MM.1S (cell line): ENCODE measurements around the gene CRADD.

Experiments
- DNase-seq: peaks from one replicate; pipeline ENCODE4 v3.0.0-alpha.2; 2015
- H2AFZ ChIP-seq: fragments of 300-600 bp; sonication (generic); 2 replicates; pipeline ENCODE4 v1.6.0; 2016; ENCODE audit warnings: antibody characterized with exemption, low read length
- H3F3A ChIP-seq: fragments of 300-600 bp; sonication (generic); 2 replicates; pipeline ENCODE4 v1.6.1; 2016; ENCODE audit warnings: mild to moderate bottlenecking, antibody characterized with exemption, low read length, moderate library complexity, mixed read lengths; ENCODE audit not compliant: insufficient read depth
- H3K27ac ChIP-seq: fragments of 300-600 bp; sonication (generic); 2 replicates; pipeline ENCODE4 v1.5.1; 2016; ENCODE audit warnings: mild to moderate bottlenecking, low read length
- H3K27me3 ChIP-seq: fragments of 300-600 bp; sonication (generic); replicated peaks from 2 replicates; pipeline ENCODE4 v1.6.0; 2016; ENCODE audit warnings: low read length; ENCODE audit not compliant: insufficient read depth
- H3K36me3 ChIP-seq: fragments of 300-600 bp; sonication (generic); replicated peaks from 2 replicates; pipeline ENCODE4 v1.6.1; 2016; ENCODE audit warnings: mild to moderate bottlenecking, low read length, mixed read lengths; ENCODE audit not compliant: insufficient read depth
- H3K4me1 ChIP-seq: fragments of 300-600 bp; sonication (generic); 2 replicates; pipeline ENCODE4 v1.6.1; 2016; ENCODE audit warnings: low read length, mixed read lengths
- H3K4me2 ChIP-seq: fragments of 300-600 bp; sonication (generic); 2 replicates; pipeline ENCODE4 v1.6.0; 2016; ENCODE audit warnings: low read depth, low read length
- H3K4me3 ChIP-seq: fragments of 300-600 bp; sonication (generic); 2 replicates; pipeline ENCODE4 v1.5.1; 2016; ENCODE audit warnings: low read length, mixed read lengths
- H3K79me2 ChIP-seq: fragments of 300-600 bp; sonication (generic); 2 replicates; pipeline ENCODE4 v1.6.1; 2016; ENCODE audit warnings: mixed run types, low read length, mixed read lengths
- H3K9ac ChIP-seq: fragments of 300-600 bp; sonication (generic); 2 replicates; pipeline ENCODE4 v1.6.1; 2016; ENCODE audit warnings: low read length, mixed read lengths
- H3K9me2 ChIP-seq: fragments of 300-600 bp; sonication (generic); replicated peaks from 2 replicates; pipeline ENCODE4 v1.6.1; 2016; ENCODE audit warnings: mild to moderate bottlenecking, low read length, mixed read lengths; ENCODE audit not compliant: insufficient read depth
- H3K9me3 ChIP-seq: fragments of 300-600 bp; sonication (generic); replicated peaks from 2 replicates; pipeline ENCODE4 v1.6.1; 2016; ENCODE audit warnings: mild to moderate bottlenecking, low read length, mixed read lengths; ENCODE audit not compliant: insufficient read depth
- H4K20me1 ChIP-seq: fragments of 300-600 bp; sonication (generic); 2 replicates; pipeline ENCODE4 v1.6.1; 2016; ENCODE audit warnings: mild to moderate bottlenecking, low read length, moderate library complexity, mixed read lengths; ENCODE audit not compliant: insufficient read depth
- CTCF ChIP-seq: fragments of 300-600 bp; sonication (generic); IDR thresholded peaks from 2 replicates; pipeline ENCODE4 v1.5.1; 2016; ENCODE audit warnings: antibody characterized with exemption, low read length, mixed read lengths
- EZH2 ChIP-seq: fragments of 300-600 bp; sonication (generic); optimal IDR thresholded peaks from 2 replicates; pipeline ENCODE3; 2017; ENCODE audit warnings: low read depth, mild to moderate bottlenecking, antibody characterized with exemption, low read length, mixed read lengths
- EZH2phosphoT487 ChIP-seq: fragments of 300-600 bp; sonication (generic); IDR thresholded peaks from 2 replicates; pipeline ENCODE4 v1.6.1; 2018; ENCODE audit warnings: antibody characterized with exemption, low read length

CRADD gene

DNA sequence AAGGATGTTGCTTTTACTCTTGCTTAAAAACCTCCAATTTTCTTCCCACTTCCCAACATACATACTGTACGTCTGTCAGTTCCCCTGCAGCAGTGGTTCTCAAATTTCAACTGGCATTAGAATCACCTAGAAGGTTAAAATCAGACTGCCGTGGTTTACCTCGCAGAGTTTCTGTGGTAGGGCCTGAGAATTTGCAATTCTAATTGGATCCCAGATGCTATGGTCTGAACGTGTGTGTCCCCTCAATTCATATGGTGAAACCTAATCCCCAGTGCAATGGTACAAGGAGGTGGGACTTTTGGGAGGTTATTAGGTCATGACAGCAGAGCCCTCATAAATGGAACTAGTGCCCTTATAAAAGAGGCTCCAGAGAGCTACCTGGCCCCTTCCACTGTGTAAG, 226.9 kb downstream of the CRADD start:
- Histone ChIP-seq H3K4me1 (no peaks in the 10 kb centered on the region), H3K9ac (no peak overlapping the region), H2AFZ (no peak overlapping the region), H3K4me3 (no peak overlapping the region), H3K9me2 (no peaks in the 10 kb centered on the region), H3K36me3 (no peaks in the 10 kb centered on the region), H3F3A (no peaks in the 10 kb centered on the region), H3K79me2 (no peaks in the 10 kb centered on the region), H3K27ac (no peak overlapping the region), H3K9me3 (no peaks in the 10 kb centered on the region), H3K4me2 (no peak overlapping the region), H4K20me1 (no peaks in the 10 kb centered on the region), H3K27me3 (no peaks in the 10 kb centered on the region)
- TF ChIP-seq EZH2phosphoT487 (no peak), EZH2 (no peak)
- DNase-seq = peak; percentile 33

DNA sequence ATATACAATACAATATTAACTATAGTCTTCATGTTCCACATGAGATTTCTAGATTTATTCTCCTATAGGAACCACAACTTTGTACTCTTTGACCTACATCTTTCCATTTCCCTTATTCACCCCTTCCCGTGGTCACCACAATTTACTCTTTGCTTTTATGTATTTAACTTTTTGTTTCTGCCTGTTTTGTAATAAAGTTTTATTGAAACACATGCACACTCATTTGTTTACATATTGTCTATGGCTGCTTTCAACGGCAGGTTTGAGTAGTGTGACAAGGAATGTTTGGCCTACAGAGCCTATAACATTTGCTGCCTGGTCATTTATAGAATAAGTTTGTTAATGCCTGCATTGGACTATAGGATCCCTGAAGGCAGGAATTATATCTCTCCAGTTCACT, 231.1 kb downstream of the CRADD start:
- Histone ChIP-seq H3K4me2 (no peak overlapping the region), H3K4me3 (no peak overlapping the region), H3K27ac (no peak overlapping the region), H3F3A (no peaks in the 10 kb centered on the region), H4K20me1 (no peaks in the 10 kb centered on the region), H3K9ac (no peak overlapping the region), H2AFZ (no peak overlapping the region), H3K36me3 (no peaks in the 10 kb centered on the region), H3K27me3 (no peaks in the 10 kb centered on the region), H3K9me3 (no peaks in the 10 kb centered on the region), H3K9me2 (no peaks in the 10 kb centered on the region), H3K79me2 (no peaks in the 10 kb centered on the region), H3K4me1 (no peaks in the 10 kb centered on the region)
- DNase-seq = no peak
- TF ChIP-seq EZH2phosphoT487 (no peak), EZH2 (no peak), CTCF (no peak)

GRCh38 chr12:93908846-93909567, 231.8 kb downstream of the CRADD start:
- Histone ChIP-seq H3F3A (no peaks in the 10 kb centered on the region), H3K4me1 (no peaks in the 10 kb centered on the region), H2AFZ (no peak overlapping the region), H4K20me1 (no peaks in the 10 kb centered on the region), H3K9me2 (no peaks in the 10 kb centered on the region), H3K36me3 (no peaks in the 10 kb centered on the region), H3K27me3 (no peaks in the 10 kb centered on the region), H3K9ac (no peak overlapping the region), H3K79me2 (no peaks in the 10 kb centered on the region), H3K27ac (no peak overlapping the region), H3K9me3 (no peaks in the 10 kb centered on the region), H3K4me2 (no peak overlapping the region), H3K4me3 (no peak overlapping the region)
- no peak for DNase-seq
- TF ChIP-seq EZH2phosphoT487 = no peak
- no peak for TF ChIP-seq CTCF
- TF ChIP-seq EZH2 = no peak

DNA sequence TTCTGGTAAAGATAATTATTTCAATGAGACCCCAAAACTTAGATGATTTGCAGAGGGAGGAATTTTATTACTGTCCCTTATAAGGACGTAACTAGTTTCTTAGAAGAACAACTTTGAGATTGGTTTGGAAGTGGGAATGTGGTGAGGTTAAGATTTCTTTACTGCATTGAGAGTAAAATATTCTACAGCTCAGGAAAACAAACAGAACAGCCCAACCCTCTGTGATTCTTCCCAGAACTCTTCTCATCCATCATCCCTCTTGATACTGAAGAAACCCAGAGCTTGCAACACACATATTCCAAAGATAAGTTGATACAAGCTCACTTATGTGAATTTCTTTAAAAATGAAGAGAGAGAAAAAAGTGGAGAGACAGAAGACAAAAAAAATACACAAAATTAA, 234.2 kb downstream of the CRADD start:
- Histone ChIP-seq H3K4me2 (no peak overlapping the region), H3K4me3 (no peak overlapping the region), H3K4me1 (no peaks in the 10 kb centered on the region), H3K9ac (no peak overlapping the region), H3K27me3 (no peaks in the 10 kb centered on the region), H3K9me2 (no peaks in the 10 kb centered on the region), H3K36me3 (no peaks in the 10 kb centered on the region), H3F3A (no peaks in the 10 kb centered on the region), H3K9me3 (no peaks in the 10 kb centered on the region), H3K79me2 (no peaks in the 10 kb centered on the region), H4K20me1 (no peaks in the 10 kb centered on the region), H3K27ac (no peak overlapping the region), H2AFZ (no peak overlapping the region)
- DNase-seq = no peak
- TF ChIP-seq CTCF (no peak), EZH2 (no peak), EZH2phosphoT487 (no peak)
